HFFc6 (cell line): ENCODE measurements around the gene ZBTB8OS. TPM values are rescaled to one million over a fixed set of nuclear protein-coding genes. Genes with fewer than 3 reads are reported as not detected.
"Not testable (repeated sequence)": the region's sequence is repeated elsewhere in the genome, so short reads cannot be mapped to it uniquely, and the experiment has no call there.

Experiments
- DNase-seq: peaks from one replicate; pipeline ENCODE4 v3.0.0-alpha.2; 2018
- H3K27ac Mint-ChIP-seq: 2 replicates; pipeline ENCODE4 v1.8.0; 2020; ENCODE audit warnings: mild to moderate bottlenecking, mixed read lengths
- H3K27me3 Mint-ChIP-seq: 2 replicates; pipeline ENCODE4 v1.8.0; 2021; ENCODE audit warnings: mild to moderate bottlenecking, moderate library complexity, mixed read lengths; ENCODE audit not compliant: insufficient read depth
- H3K36me3 Mint-ChIP-seq: 2 replicates; pipeline ENCODE4 v1.8.0; 2021; ENCODE audit warnings: low read depth, mixed read lengths
- H3K4me1 Mint-ChIP-seq: 2 replicates; pipeline ENCODE4 v1.8.0; 2020; ENCODE audit warnings: low read depth, mixed read lengths
- H3K4me3 Mint-ChIP-seq: 2 replicates; pipeline ENCODE4 v1.8.0; 2020; ENCODE audit warnings: mild to moderate bottlenecking, moderate library complexity, mixed read lengths
- H3K9me3 Mint-ChIP-seq: 2 replicates; pipeline ENCODE4 v1.8.0; 2020; ENCODE audit warnings: mild to moderate bottlenecking, mixed read lengths
- CTCF ChIP-seq: fragments of 200-600 bp; sonication (generic); IDR thresholded peaks from 2 replicates; pipeline ENCODE4 v1.5.0; 2021; ENCODE audit warnings: antibody characterized with exemption, mild to moderate bottlenecking
- total RNA-seq, 6 experiments: library from RNA; stranded (reverse); fragmentation: NEBNext Ultra II Directional; extraction: Animal tissue kit (Norgen Biotek cat#: 25700); gene quantifications; 2 replicates in 1 of 6; 3 replicates in 5 of 6; pipeline ENCODE4 v1.2.3, GENCODE V29; 2021

The ZBTB8OS gene
- total RNA-seq, 6 experiments from 2014 or later, result 44.9 to 52.7 (median 47.4) TPM

- Mint-ChIP-seq H3K27ac (peak overlapping the region; percentile 10; the same call in 1 of the 2 replicates), H3K4me3 (no peak overlapping the region), H3K27me3 (no peaks in the 10 kb centered on the region), H3K9me3 (no peaks in the 10 kb centered on the region), H3K36me3 (peaks cover 48% of the 10 kb centered on the region), H3K4me1 (peaks cover 23% of the 10 kb centered on the region)
- DNase-seq, result peak; percentile 19
- TF ChIP-seq CTCF, result no peak
These were observed 31.2 kb upstream of the ZBTB8OS start for GRCh38 chr1:32681509-32681908.

GRCh38 chr1:32680642-32681041 lies 30.3 kb upstream of the ZBTB8OS start:
- Mint-ChIP-seq H3K36me3 (peaks cover 45% of the 10 kb centered on the region), H3K4me3 (no peak overlapping the region), H3K27me3 (peaks cover 3% of the 10 kb centered on the region; the same call in 1 of the 2 replicates), H3K27ac (no peak overlapping the region), H3K4me1 (peaks cover 23% of the 10 kb centered on the region), H3K9me3 (no peaks in the 10 kb centered on the region)
- TF ChIP-seq CTCF, result no peak
- no peak for DNase-seq

- not testable (repeated sequence) for H3K4me3 Mint-ChIP-seq, DNase-seq, H3K27ac Mint-ChIP-seq, H3K27me3 Mint-ChIP-seq, H3K9me3 Mint-ChIP-seq
- peaks cover 45% of the 10 kb centered on the region for H3K36me3 Mint-ChIP-seq
- peaks cover 23% of the 10 kb centered on the region for H3K4me1 Mint-ChIP-seq
These were observed 29.6 kb upstream of the ZBTB8OS start for GRCh38 chr1:32679993-32680392.

- peaks cover 11% of the 10 kb centered on the region; the same call in 1 of the 2 replicates for H3K4me1 Mint-ChIP-seq
- H3K9me3 Mint-ChIP-seq, result no peaks in the 10 kb centered on the region
- H3K27me3 Mint-ChIP-seq, result peaks cover 3% of the 10 kb centered on the region
- peaks cover 53% of the 10 kb centered on the region for H3K36me3 Mint-ChIP-seq
- H3K4me3 Mint-ChIP-seq, result no peak overlapping the region
- no peak for DNase-seq
- no peak overlapping the region for H3K27ac Mint-ChIP-seq
- no peak for TF ChIP-seq CTCF
These were observed 26.6 kb upstream of the ZBTB8OS start for GRCh38 chr1:32676945-32677344.

GRCh38 chr1:32668716-32669115 lies 18.4 kb upstream of the ZBTB8OS start:
- H3K4me3 Mint-ChIP-seq, H3K4me1 Mint-ChIP-seq, H3K27ac Mint-ChIP-seq, H3K9me3 Mint-ChIP-seq, DNase-seq, H3K27me3 Mint-ChIP-seq: not testable (repeated sequence)
- peaks cover 41% of the 10 kb centered on the region for H3K36me3 Mint-ChIP-seq

- Mint-ChIP-seq H3K4me1 (no peaks in the 10 kb centered on the region), H3K27me3 (peaks cover 1% of the 10 kb centered on the region; the same call in 1 of the 2 replicates), H3K4me3 (no peak overlapping the region), H3K9me3 (no peaks in the 10 kb centered on the region), H3K27ac (no peak overlapping the region), H3K36me3 (peaks cover 28% of the 10 kb centered on the region)
- DNase-seq, result no peak
- no peak for TF ChIP-seq CTCF
These were observed 16.7 kb upstream of the ZBTB8OS start for GRCh38 chr1:32666901-32667566.
